Brain microvascular endothelial cell (primary cell): ENCODE measurements around the gene IFT74.

ENCODE experiments used
- DNase-seq: peaks from one replicate; pipeline ENCODE4 v3.0.0-alpha.2; 2020
- H3K27ac ChIP-seq: fragments of 250-450 bp; sonication (Bioruptor Pico); 2 replicates; pipeline ENCODE4 v1.5.1; 2020; ENCODE audit warnings: mild to moderate bottlenecking, moderate library complexity
- H3K27me3 ChIP-seq: fragments of 250-450 bp; sonication (Bioruptor Pico); replicated peaks from 2 replicates; pipeline ENCODE4 v1.5.1; 2020; ENCODE audit warnings: mild to moderate bottlenecking
- H3K36me3 ChIP-seq: fragments of 250-450 bp; sonication (Bioruptor Pico); replicated peaks from 2 replicates; pipeline ENCODE4 v1.5.1; 2020; ENCODE audit warnings: mild to moderate bottlenecking
- H3K4me3 ChIP-seq: 2 replicates; pipeline ENCODE4 v1.5.1; 2011; ENCODE audit warnings: low read depth, mild to moderate bottlenecking, control low read depth, low read length, moderate library complexity
- CTCF ChIP-seq: IDR thresholded peaks from 2 replicates; pipeline ENCODE4 v1.5.1; 2011; ENCODE audit warnings: low read depth, mild to moderate bottlenecking, moderate library complexity, low read length, control low read depth, inconsistent platforms; ENCODE audit errors: missing control alignments
- in situ Hi-C: cut with HindIII; loops from 2 replicates; pipeline ENCODE4 v1.10.0; 2017; ENCODE audit warnings: low sequenced_read_pairs, low pct_ligation_motif_present

IFT74 gene

GRCh38 chr9:26955921-26956859 lies at the start of gene IFT74:
TSS of gene IFT74 (plus strand) at chr9:26956412. CDS start at chr9:26961968, 5,556 bp downstream.
- no peaks in the 10 kb centered on the region for H3K27me3 ChIP-seq
- peak; percentile 99 for DNase-seq
- H3K27ac ChIP-seq, result peak within 1 kb of the TSS; percentile 83
- no peak for TF ChIP-seq CTCF
- H3K4me3 ChIP-seq, result peak within 1 kb of the TSS; percentile 67
- in situ Hi-C loops, result no loop called here
- no peaks in the 10 kb centered on the region for H3K36me3 ChIP-seq

GRCh38 chr9:26913138-26913668 lies 43.0 kb upstream of the IFT74 start:
- TF ChIP-seq CTCF, result no peak
- H3K27me3 ChIP-seq, result no peaks in the 10 kb centered on the region

GRCh38 chr9:26919698-26920097 lies 36.5 kb upstream of the IFT74 start:
- TF ChIP-seq CTCF, result no peak
- in situ Hi-C loops, result no loop called here
- peaks cover 36% of the 10 kb centered on the region for H3K36me3 ChIP-seq
- DNase-seq, result no peak
- no peak overlapping the region for H3K4me3 ChIP-seq
- H3K27ac ChIP-seq, result no peak overlapping the region
- no peaks in the 10 kb centered on the region for H3K27me3 ChIP-seq

More at GRCh38 chr9:26913138-26913668, 43.0 kb upstream of the IFT74 start:
- in situ Hi-C loops, result no loop called here
- Histone ChIP-seq H3K36me3 (peaks cover 40% of the 10 kb centered on the region), H3K4me3 (no peak overlapping the region), H3K27ac (no peak overlapping the region)
- no peak for DNase-seq

GRCh38 chr9:26925609-26926008 lies 30.6 kb upstream of the IFT74 start:
- Histone ChIP-seq H3K36me3 (peaks cover 26% of the 10 kb centered on the region), H3K4me3 (no peak overlapping the region), H3K27me3 (no peaks in the 10 kb centered on the region), H3K27ac (no peak overlapping the region)
- TF ChIP-seq CTCF, result no peak
- DNase-seq, result no peak
- in situ Hi-C loops, result no loop called here

GRCh38 chr9:26928902-26929495 lies 27.2 kb upstream of the IFT74 start:
- DNase-seq, result no peak
- TF ChIP-seq CTCF, result no peak
- H3K36me3 ChIP-seq, result peaks cover 20% of the 10 kb centered on the region
- no peak overlapping the region for H3K27ac ChIP-seq
- no peaks in the 10 kb centered on the region for H3K27me3 ChIP-seq
- no peak overlapping the region for H3K4me3 ChIP-seq
- in situ Hi-C loops, result no loop called here
